ENCODE data around the gene DTYMK.

The DTYMK gene

DNA sequence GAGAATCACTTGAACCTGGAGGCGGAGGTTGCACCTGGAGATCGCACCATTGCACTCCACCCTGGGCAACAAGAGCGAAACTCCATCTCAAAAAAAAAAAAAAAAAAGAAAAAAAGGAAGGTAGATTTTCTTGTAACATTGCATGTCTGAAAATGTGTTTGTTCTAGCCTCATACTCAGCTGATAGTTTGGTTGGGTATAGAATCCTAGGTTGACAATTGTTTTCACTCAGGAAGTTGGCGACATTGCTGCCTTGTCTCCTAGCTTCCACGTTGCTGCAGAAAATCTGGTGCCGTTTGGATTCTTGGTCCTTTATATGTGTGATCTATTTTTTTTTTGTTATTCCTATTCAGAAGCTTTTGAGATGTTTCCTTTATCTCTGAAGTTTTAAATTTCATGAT, 19.9 kb upstream of the DTYMK start:
- DNase-seq (ENCODE audit: low spot score): no peak

DNA sequence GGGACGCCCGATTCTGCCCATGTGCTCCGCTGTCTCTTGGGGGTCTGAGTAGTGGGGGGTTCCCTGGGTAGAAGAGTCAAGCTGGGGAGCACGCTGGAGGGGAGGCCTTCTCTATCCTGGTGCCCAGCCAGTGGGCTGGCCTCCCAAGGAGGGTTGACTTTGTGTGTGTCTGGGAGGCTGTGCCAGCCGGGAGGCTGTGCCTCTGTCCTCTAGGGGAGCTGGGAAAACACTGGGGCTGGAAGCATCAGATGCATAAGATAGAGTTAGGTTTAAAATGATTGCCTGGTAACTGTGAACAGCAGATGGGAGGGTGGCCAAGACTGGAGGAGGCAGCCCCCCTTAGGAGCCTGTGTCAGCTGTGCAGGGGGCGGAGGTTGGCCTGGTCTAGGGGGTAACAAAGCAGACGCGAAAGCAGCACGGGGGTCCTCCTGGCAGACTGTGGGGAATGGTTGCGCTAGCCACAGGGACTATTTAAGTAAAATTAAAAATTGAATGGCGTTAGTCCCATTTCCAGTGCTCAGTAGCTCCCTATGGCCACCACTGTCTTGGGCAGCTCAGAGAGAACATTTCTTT, 16.5 kb upstream of the DTYMK start:
- no peak for DNase-seq (ENCODE audit: low spot score)

DNA sequence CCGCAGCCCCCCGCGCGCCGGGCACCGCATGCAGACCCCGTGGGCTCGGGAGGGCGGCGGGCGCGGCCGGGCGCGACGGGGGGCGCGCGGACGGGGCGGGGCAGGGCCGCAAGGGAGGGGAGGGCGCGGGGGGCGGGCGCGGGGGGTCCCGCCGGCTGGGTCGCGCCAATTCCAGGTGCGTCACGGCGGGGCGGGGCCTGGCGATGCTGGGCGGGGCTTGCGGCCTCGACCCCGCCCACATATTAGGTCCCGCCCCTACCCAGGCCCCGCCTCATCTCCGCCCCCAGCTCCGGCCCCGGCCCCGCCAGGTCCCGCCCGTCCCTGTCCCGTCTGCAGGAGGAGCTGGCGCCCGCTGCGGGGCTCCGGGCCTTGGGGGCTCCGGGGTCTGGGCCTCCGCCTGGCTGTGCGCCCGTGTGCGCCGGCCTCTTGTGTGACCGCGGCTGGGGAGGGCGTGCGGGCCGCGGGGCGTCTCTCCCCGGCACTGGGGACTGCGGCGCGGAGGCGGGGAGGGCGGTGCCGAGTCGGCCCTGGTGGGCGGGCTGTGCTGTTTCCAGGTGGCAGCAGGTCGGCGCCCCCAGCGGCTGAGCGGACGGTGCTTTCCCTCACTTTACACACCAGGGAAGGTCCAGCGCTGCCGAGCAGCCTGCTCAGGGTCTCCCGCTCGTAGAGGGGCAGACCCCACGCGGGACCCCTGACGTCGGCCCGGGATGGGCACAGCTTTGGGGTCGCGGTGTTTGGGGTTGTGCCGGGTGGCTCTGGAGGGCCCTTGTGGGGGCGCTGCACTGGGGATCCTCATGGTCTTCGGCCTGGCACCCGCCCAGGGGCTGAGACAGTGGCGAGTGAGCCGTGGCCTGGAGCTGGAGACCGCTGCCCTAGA, 15.8 kb upstream of the DTYMK start:
- DNase-seq (ENCODE audit: low spot score): peak; percentile 93

DNA sequence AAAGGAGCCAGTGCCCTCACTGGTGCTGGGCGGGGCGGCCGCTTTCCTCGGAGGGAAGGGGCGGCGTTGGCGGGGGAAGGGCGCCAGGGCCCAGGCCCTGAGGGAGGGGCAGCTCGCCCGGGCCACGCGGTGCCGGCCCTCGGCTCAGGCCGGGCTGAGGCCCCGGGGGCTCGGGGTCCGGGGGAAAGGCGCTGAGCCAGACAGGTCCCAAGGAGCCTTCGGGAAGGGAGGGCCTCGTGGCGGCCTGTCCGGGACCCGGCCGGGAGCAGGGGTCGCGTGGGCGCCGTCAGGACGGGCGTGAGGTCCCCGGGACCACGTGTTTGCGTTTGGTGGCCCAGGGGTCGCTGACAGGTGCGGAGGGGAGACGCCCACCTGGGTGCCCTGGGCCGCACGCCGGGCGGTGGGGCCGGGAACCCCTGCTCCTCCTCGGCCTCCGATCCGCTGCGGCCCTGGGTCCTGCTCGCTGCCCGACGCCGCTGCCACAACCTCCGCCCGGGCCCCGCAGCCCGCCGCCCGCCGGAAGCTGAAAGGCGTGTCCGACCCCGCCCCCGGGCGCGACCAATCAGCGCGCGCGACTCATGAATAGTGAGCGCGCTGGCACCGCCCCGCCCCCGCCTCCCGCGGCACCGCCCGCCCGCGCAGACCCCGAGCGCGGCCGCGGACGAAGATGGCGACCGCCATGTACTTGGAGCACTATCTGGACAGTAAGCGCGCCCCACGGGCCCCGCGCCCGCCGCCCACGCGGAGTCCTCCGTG, 15.0 kb upstream of the DTYMK start, which contains the start of gene ING5:
TSS of gene ING5 (plus strand) at position 641 of the 756 bp plus-strand sequence. CDS start at position 668, 27 bp downstream.
- peak; percentile 96 for DNase-seq (ENCODE audit: low spot score)

DNA sequence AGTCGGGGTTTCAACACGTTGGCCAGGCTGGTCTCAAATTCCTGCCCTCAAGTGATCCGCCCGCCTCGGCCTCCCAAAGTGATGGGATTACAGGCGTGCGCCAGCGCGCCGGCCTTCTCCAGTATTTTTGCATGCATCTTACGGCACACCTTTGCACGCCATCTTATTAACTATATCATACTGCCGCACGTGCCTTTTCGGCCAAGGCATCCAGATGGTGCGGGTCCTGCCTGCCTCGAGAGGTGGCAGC, 14.5 kb upstream of the DTYMK start:
- DNase-seq (ENCODE audit: low spot score): no peak

DNA sequence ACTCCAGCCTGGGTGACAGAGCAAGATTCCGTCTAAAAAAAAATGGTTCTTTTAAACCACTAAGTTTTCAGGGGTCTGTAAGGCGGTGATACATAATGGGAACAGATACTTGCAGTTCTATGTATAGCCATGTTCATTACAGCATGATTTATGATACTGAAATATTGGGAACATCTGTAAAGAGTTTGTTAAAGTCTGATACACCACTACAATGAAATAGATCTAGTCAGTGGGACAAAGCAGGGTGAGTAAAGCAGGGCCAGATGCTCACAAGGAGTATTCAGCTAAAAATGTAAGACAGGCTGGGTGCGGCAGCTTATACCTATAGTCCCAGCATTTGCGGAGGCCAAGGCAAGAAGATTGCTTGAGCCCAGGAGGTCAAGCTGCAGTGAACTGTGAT, 9.0 kb upstream of the DTYMK start:
- DNase-seq (ENCODE audit: low spot score): no peak

DNA sequence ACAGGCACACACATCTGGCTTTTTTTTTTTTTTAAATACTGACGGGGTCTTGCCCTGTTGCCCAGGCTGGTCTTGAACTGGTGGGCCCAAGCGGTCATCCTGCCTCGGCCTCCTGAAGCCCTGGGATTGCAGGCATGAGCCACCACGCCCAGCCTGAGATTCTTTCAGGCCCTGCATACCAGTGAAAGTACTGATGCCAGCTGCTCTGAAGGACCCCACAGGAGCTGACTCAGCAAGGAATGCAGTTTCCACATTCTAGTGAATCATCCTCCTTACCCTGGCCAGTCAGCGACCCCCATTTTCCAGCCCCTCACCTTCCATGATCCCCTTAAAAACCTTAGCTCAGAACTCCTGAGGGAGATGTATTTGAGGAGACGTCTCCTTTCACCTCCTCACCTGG, 5.8 kb upstream of the DTYMK start:
- no peak for DNase-seq (ENCODE audit: low spot score)

DNA sequence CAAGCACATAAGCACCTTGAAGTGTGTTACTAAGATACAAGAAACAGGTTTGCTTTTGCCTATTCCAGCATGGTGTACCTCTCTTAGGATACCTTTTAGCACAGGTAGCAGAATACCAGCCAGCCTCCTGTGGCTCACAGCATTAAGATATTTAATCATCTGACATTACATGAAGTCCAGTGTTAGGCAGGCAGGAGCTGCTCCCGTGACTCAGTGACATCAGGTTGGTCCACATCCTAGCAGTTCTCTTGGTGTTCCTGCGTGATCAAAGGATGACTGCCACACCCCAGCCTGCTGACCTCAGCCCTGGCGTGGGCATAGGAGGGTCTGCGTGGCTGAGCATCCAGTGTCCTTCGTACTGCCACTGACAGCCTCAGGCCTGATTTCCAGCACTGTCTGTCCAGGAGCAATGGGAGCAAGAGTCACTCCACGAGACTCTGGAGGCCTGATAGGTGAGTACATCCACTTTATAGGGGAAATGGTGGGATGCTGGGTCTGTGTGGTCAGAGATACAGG, 3.6 kb upstream of the DTYMK start:
- no peak for DNase-seq (ENCODE audit: low spot score)

DNA sequence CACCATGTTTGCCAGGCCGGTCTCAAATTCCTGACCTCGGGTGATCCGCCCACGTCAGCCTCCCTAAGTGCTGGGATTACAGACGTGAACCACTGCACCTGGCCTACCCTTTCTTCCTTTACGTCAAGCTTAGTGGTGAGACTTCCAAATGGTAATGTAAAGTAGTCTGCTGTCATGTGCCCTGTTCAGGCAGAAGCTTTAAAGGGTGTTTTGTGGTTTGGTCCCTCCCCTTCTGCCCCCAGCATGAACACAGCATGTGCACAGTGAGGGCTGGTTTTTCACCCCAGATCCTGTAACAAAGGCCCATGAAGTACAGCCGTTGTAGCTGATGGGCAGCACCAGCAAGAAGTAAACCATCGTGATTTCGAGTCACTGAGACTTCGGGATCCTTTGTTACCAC, 2.7 kb upstream of the DTYMK start:
- DNase-seq (ENCODE audit: low spot score): no peak

DNA sequence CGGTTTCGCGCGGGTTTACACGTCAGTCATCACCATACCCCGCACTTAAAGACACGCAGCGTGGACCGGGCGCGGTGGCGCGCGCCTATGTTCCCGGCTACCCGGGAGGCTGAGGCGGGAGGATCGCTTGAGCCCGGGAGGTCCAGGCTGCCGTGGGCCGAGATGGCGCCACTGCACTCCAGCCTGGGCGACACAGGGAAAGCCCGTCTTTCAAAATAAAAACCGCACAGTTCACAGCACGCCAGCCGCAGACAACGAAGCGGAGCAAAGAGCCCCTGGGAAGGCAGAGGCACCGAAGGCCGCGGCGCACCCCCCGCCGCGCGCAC, 328 bp downstream of the DTYMK start:
- no peak for DNase-seq (ENCODE audit: low spot score)

DNA sequence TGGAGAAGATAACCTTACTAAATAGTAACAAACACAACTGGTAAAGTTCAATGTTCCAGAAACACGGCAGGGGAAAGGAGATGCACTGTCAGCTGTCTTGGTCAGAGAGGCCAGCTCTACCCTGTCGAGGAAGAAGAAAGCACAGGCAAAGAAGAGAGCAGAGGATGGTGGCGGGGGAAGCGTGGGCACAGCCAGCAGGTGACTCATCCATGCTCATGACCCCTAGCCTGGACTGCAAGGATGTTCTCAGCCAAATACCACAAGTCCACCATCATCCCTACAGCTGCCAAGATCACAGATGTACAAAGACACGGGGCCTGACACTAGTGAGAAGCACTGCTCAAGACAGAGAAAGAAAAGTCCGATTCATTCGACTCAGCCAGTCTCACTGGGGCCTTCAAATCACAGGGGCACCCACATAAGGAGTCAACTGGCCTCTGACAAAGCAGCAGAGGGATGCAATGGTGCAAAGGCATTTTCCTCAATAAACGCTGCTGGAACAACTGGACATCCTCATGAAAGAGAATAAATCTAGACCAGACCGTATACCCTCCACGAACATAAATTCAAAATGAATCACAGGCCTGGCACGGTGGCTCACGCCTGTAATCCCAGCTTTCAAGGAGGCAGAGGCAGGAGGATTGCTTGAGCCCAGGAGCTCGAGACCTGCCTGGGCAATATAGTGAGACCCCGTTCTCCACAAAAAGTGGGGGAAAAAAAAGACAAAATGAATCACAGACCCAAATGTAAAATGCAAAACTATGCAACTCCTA, 5.6 kb downstream of the DTYMK start:
- DNase-seq (ENCODE audit: low spot score): no peak

DNA sequence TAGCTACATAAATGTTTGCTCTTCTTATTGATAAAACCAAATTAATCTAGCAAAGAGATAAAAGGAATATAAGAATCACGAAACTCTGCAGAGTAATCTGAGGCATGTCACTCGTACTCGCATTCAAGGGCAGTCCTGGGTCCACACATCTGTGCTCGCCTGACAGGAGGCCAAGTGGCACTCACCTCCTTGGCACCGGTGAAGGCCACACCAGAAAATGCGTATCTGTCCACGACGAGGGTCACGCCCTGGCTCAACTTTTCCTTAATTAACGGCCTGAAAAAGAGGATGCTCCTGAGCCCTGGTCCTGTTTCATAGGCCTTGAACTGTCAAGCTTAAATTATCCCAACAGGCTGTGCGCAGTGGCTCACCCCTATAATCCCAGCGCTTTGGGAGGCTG, 6.6 kb downstream of the DTYMK start:
- DNase-seq (ENCODE audit: low spot score): no peak

DNA sequence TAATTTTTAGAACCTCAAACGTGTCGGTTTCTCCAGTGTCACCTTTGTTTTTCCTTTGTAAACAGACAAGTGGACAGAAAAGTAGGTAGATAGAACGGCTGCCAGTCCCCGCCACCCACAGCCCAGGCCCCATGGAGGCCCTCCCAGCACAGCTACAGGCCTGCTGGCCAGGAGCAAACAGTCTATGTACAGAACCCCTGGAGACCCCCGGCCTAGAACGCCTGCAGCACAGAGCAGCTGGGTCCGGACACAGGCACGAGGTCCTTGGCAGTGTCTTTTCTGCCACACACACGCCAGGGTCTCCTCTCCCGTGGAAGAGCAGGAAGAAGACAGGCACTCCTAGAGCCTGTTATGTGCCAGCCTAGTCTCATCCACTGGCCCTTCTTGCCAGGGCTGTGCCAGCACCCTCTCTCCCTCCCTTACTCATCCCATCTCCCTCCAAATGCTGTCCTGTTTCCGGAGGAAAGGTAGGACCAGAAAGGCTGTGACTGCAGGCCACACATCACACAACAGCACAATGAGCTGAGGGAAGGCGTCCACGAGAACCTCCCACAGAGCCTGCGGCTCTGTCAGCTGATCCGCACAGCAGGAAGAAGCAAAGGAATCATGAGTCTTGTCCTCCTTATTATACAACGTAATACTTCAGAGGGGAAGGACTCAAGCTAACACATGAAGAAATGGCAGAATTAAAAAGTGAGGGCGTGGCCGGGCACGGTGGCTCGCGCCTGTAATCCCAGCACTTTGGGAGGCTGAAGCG, 7.7 kb downstream of the DTYMK start:
- no peak for DNase-seq (ENCODE audit: low spot score)

DNA sequence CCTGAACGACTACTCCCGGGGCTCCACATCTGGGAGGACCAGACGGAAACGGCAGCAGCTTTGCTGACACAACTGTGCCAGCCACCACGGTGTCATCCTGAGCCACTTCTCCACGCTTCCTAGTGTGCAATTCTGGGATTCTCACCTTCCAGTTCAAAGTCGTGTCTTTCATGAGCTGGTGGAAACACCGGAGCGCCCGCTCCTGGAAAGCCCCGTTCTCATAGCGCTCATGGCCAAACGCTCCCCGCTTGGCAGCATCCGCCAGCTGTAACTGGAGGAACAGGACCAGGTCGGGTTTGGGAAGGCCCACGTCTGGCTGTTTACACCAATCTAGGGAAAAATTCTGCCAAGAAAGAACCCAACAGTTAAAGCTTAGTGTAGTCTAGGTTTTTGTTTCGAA, 8.3 kb downstream of the DTYMK start:
- DNase-seq (ENCODE audit: low spot score): no peak

DNA sequence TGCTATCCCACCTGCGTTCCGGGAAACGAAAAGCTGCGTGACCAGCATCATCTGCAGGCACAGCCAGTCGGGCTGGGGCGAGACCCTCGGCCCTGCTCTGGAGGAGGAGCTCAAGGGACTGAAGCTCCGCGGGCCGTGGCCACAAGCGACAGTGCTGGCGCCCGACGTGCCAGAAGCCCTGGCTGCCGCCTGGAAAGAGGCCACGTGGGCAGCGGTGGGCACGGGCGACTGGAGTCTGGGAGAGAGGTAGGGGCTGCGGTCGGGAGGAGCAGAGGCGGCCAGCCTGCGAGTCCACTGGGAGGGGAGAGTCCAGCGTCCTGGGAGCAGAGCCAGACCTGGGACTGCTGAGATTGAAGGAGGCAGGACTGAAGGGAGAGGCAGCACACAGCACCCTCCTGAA, 9.2 kb downstream of the DTYMK start:
- no peak for DNase-seq (ENCODE audit: low spot score)

DNA sequence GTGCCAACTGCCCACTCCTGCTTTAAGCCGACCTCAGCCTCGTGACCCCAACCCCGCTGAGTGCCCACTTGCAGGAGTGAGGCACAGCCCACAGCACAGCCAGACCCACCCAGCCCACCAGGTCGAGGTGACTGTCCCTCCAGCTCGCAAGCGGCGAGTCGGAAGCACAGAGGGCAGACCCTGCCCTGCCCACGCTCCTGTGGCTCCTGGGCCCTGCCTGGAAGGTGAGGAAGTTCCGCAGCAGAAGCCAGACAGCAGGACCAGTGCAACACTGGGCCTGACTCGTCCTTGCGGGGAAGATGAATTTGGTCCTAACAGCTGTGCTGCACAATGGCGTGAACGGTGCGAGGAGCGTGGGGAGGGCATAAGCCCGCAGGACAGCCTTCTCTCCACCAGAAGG, 9.9 kb downstream of the DTYMK start:
- DNase-seq (ENCODE audit: low spot score): no peak

DNA sequence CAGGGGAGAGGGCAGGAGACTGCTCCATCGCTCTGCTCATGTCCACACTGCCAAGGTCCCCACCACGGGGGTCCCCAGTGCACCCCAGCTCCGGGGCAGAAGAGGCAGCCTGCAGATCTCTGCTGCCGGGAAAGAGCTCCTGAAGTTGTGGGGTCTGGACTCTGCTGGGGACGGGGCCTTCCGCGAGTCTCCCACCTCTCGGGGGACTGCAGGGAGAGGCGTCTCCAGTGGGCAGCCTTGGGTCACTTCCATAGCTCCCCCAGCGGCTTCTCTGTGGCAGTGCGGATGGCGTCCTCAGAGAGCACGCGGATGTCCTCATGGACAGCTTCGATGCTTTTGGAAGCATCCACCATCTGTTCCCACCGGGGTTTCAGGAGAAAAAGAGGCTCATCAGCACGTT, 10.7 kb downstream of the DTYMK start:
- DNase-seq (ENCODE audit: low spot score): no peak

DNA sequence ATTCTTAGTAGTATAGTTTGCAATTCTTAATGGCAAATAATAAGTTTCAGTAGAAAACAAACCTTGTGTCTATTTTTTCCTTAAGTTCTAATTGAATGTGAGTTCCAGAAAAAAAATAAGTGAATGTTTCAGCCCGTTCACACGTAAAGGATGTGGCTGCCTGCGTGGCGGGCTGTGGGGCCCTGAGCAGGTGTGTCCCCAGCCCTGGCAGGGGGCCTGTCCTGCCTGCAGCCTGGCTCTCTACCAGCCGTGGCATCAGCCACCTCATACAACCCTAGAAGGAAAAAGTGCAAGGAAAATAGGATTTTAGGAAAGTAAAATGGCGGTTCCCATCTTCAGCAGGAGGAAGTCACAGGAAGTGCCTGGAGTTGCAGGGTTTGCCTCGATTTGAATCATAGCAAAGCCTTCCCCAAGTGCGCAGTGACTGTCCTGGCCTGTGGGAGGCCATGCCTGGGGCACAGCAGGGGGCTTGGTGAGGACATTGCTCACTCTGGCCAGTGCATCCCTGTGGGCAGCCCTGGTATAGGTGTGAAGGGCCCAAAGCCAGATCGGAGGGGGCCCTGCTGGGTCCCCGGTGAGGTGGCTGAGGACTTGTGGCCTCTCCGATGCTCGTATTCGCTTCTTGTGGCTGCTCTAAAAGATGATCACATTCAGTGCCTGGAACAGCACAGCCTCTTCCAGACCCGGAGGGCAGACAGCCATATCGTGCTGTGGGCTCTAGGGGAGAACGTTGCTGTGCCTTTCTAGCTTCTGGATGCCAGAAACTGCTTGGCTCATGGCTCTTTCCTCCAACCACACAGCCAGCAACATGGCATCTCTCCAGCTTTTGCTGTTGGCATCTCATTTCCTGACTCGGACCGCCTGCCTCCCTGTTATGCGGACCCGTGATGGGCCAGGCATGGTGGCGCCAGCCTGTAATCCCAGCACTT, 12.6 kb downstream of the DTYMK start:
- no peak for DNase-seq (ENCODE audit: low spot score)

DNA sequence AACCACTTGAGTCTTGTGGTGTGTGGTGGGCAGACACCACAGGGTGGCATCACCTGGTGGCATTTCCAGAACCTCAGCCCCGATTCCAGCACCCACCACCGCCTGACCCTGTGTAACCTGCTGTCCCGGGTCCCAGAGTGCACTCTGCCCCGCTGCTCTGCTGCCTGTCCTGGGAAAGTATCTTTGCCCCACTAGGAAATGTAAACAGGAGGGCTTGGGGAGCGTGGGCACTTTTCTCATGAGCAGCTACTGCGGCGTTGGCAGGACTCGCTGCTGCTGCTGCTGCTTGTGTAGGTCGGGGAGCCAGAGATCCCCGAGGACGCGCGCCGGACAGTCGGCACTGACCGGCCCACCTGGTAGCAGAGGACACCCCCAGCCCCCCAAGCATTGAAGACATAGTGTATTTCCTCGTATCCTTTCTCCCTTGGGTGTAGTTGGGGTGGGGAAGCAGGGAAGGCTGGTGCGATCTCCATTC, 13.4 kb downstream of the DTYMK start:
- no peak for DNase-seq (ENCODE audit: low spot score)

All from left forelimb (tissue), 1 donor.